Measurements from ENCODE around the gene CLCN7.
A peak's percentile ranks its signal among the peaks of the same experiment; 100 is the strongest.

Gene CLCN7

DNA sequence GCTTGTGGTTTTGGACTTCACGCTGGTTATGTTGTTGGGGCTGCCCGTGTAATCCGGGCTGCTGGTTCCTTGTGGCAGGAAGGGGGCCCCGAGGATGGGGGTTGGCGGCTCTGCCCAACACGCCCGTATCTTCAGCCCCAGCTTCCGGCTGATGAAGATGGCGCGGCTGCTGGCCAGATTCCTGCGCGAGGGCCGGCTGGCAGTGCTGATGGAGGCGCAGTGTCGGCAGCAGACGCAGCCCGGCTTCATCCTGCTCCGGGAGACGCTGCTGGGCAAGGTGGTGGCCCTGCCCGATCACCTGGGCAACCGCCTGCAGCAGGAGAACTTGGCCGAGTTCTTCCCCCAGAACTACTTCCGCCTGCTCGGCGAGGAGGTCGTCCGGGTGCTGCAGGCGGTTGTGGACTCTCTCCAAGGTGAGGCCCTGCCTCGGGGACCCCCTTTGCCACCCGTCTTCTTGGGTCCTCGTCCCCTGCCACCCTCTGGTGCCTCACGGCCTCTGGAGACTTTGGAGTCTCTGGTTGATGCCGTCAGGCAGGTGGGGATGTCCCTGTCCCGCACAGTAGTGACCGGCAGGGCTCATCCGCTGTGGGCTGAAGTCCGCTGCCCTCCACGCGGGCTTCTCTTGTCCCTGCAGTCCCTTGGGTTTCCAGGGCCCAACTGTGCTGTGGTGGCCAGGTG lies 20.5 kb upstream of the CLCN7 start:
- TF ChIP-seq, protein P1, sequence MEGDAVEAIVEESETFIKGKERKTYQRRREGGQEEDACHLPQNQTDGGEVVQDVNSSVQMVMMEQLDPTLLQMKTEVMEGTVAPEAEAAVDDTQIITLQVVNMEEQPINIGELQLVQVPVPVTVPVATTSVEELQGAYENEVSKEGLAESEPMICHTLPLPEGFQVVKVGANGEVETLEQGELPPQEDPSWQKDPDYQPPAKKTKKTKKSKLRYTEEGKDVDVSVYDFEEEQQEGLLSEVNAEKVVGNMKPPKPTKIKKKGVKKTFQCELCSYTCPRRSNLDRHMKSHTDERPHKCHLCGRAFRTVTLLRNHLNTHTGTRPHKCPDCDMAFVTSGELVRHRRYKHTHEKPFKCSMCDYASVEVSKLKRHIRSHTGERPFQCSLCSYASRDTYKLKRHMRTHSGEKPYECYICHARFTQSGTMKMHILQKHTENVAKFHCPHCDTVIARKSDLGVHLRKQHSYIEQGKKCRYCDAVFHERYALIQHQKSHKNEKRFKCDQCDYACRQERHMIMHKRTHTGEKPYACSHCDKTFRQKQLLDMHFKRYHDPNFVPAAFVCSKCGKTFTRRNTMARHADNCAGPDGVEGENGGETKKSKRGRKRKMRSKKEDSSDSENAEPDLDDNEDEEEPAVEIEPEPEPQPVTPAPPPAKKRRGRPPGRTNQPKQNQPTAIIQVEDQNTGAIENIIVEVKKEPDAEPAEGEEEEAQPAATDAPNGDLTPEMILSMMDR (IDR thresholded peaks at IDR 0.05; ENCODE audit: low read depth, low read length): no peak
- H3K4me3 ChIP-seq (ENCODE audit: low read depth, low read length): no peak overlapping the region

DNA sequence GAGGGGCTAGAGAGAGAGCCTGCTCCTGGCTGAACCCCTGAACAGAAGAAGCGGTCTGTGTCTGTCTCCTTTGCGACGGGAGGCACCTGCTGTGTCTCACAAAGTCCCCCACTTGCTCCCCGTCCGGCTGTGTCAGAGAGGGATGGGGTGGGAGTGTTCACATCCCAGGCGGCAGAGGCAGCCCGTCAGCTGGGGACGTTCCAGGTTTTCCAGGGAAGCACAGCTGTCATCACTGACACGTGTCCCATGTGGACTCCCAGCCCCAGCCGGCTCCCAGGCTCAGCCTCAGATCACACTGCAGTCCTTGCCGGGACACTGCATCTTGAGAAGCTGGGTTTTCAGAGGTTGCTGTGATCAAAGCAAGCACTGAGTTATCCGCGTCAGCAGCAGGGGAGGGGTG lies 19.9 kb upstream of the CLCN7 start:
- TF ChIP-seq, protein P1 (IDR thresholded peaks at IDR 0.05; ENCODE audit: low read depth, low read length): no peak
- H3K4me3 ChIP-seq (ENCODE audit: low read depth, low read length): peak overlapping the region; percentile 86

DNA sequence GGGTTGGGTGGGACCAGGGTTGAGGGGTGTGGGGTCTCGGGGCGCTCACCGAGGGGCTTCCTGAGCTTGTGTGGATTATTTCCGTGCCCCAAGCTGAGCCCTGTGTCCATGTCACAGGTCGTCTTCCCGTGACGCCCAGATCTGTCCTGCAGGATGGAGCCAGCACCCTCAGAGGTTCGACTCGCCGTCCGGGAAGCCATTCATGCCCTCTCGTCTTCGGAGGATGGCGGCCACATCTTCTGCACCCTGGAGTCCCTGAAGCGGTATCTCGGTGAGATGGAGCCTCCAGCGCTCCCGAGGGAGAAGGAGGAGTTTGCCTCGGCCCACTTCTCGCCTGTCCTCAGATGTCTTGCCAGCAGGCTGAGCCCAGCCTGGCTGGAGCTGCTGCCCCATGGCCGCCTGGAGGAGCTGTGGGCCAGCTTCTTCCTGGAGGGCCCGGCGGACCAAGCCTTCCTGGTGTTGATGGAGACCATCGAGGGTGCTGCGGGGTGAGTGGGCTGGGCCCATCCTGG lies 19.4 kb upstream of the CLCN7 start:
- peak overlapping the region; percentile 86 for H3K4me3 ChIP-seq (ENCODE audit: low read depth, low read length)
- TF ChIP-seq, protein P1 (IDR thresholded peaks at IDR 0.05; ENCODE audit: low read depth, low read length): peak; percentile 52; the same call in 1 of the 2 replicates

DNA sequence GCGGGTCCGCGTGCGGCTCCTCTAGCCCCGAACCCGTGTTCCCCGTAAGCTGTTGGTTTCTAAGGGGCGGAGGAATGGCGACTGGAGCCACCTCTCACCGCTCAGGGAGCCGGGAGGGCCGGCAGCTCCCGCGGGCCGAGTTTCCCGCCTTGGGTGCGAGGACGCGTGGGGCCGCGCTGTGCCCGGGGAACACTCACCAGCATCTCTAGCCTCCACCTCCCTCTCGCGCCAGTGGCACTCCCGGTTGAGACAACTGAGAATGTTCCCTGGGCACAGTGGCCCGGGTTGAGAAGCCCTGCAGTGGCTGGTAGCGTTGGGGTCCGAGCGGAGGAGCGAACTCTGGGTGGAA lies 18.9 kb upstream of the CLCN7 start:
- TF ChIP-seq, protein P1 (IDR thresholded peaks at IDR 0.05; ENCODE audit: low read depth, low read length): no peak
- H3K4me3 ChIP-seq (ENCODE audit: low read depth, low read length): peak overlapping the region; percentile 86

DNA sequence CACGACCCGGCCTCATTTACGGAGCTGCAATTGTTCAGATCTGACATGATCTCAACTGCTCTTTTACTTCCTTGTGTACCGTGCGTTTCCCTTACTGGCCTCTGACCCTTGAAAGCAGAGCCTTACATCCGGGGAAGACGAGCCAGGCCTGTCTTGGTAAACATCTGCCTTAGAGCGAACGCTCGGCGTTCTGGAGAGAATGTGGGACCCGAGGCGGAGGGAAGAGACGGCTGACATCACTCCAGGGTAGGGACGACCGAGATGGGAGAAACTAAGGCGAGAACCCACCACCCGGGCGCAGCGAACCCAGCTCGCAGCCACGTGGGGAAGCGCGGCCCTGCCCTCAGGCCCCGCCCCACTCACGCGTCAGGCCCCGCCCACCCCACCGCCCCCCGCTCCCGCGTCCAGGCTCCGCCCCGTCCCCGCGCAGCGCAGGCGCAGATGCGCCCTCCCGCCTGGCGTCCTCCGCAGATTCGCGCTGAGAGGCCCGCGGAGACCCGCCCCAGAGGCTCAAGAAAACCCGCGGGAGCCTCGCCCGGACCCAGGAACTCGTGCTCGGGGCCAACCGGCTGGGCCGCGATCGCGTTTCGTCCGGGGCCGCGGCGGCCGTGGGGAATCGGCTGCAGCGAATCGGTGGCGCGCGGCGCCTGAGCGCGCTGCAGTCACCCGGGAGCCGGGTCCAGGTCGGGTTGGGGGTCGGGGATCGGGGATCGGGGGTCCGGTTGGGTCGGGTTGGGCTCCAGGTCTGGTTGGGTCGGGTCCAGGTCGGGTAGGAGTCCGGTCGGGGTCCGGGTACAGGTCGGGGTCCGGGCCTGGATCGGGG lies 18.3 kb upstream of the CLCN7 start, which contains the start of gene TELO2:
Gene TELO2 (plus strand): TSS at position 438 of the 823 bp plus-strand sequence. CDS start 922 bp downstream, outside the sequence.
- TF ChIP-seq, protein P1 (IDR thresholded peaks at IDR 0.05; ENCODE audit: low read depth, low read length): no peak
- H3K4me3 ChIP-seq (ENCODE audit: low read depth, low read length): peak within 1 kb of the TSS; percentile 86

DNA sequence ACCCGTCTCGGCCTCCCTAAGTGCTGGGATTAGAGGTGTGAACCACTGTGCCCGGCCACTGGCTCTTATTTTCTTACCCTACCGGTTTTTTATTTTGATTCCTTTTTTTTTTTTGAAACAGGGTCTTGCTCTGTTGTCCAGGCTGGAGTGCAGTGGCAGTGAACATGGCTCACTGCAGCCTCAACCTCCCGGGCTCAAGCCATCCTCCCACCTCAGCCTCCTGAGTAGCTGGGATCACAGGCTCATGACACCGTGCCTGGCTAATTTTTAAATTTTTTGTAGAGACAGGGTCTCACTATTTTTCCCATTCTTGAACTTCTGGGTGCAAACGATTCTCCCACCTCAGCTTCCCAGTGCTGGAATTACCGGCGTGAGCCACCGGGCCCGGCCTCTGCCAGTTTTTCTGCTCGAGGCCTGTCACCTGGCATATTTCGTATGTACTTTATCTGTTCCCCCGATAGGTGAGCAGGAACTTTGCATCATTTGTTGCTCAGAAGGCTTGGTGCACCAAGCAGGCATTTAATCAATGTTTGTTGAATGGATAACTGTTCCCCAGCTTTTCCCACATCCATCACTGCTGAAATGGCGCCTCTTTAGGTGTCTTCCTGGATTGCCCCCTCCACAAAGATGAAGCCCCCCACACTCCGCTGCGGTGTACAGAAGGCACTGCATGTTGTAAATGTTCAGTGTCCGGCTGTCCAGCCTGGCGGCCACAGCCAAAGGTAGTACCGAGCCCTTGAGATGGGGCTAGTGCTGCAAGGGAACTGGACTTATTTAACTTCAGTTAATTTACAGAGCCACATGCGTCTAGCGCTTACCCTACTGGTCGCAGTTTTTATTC lies 17.5 kb upstream of the CLCN7 start:
- H3K4me3 ChIP-seq (ENCODE audit: low read depth, low read length): no peak overlapping the region; the same call in 1 of the 2 replicates
- TF ChIP-seq, protein P1 (IDR thresholded peaks at IDR 0.05; ENCODE audit: low read depth, low read length): no peak

All from WI38 (cell line).